HG03060 (cell line): ENCODE data around the gene OR13C5.
"Not testable (repeated sequence)": the region's sequence is repeated elsewhere in the genome, so short reads cannot be mapped to it uniquely, and the experiment has no call there.

Experiments
- ATAC-seq: cut with Tn5 transposase; IDR thresholded peaks from one replicate; pipeline ENCODE4 v1.9.1; 2021; ENCODE audit warnings: low read depth, moderate number of reproducible peaks; ENCODE audit not compliant: unreplicated experiment

OR13C5 gene, protein sequence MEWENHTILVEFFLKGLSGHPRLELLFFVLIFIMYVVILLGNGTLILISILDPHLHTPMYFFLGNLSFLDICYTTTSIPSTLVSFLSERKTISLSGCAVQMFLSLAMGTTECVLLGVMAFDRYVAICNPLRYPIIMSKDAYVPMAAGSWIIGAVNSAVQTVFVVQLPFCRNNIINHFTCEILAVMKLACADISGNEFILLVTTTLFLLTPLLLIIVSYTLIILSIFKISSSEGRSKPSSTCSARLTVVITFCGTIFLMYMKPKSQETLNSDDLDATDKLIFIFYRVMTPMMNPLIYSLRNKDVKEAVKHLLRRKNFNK

DNA sequence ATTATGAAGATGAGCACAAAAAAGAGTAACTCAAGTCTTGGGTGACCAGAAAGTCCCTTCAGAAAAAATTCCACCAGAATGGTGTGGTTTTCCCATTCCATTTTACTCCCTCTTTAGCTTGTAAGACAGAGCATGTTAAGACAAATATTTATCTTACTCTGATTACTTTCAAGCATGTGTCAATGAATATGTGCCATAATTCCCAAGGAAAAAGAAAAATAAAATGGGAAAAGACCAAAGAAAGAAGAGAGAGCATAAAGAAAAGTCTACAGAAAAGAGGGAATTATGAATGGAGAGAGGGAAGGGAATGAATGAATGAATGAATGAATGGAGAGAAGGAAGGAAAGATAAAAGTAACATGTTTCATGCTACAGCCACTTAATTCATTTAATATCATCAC lies at the start of gene OR13C5:
Gene OR13C5 (minus strand): TSS at position 101 of the 400 bp plus-strand sequence. CDS start 0 bp downstream, at position 101.
- not testable (repeated sequence) for ATAC-seq

DNA sequence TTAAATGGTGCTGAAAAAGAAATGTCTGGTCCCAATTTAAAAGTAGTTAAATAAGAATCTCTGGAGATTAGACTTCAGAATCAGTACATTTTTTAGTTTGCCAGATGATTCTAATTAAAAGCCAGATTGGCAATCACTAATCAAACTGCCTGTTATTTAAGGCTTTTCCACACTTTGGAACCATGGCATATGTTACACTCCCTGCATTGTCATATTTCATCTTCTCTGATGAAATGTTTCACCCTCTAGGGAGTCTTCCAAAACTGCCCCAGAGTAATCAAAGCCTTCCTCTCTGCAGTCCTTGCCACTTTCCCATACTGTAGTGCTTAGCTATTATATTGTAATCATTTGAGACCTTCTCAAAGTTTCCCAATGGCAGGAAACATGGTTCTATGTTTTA lies 36.2 kb upstream of the OR13C5 start:
- ATAC-seq, result no peak

DNA sequence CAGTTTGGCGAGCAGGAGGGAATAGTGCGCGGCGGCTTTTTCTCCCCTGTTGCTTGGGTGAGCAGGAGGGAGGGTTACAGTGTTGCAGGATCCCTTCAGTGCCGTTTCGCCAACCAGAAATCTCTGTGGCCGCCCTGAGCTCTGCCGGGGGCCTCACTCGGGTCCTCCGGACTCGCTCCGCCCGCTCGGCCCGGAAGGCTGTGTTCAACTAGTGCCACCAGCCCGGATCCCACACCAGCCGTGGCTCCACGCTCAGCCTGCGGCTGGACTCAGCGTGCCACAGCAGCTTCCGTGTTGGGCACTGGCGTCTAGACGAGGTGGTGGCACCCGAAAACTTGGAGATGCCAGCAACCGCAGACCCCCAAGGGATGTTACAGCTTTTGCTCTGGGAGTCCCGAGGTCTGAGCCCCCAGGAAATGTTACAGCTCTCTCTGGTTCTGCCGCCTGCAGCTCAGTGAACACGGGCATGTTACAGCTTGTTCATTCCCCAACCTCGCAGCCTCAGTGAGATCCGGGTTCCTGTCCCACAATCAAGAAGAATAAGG lies 34.8 kb upstream of the OR13C5 start:
- no peak for ATAC-seq

DNA sequence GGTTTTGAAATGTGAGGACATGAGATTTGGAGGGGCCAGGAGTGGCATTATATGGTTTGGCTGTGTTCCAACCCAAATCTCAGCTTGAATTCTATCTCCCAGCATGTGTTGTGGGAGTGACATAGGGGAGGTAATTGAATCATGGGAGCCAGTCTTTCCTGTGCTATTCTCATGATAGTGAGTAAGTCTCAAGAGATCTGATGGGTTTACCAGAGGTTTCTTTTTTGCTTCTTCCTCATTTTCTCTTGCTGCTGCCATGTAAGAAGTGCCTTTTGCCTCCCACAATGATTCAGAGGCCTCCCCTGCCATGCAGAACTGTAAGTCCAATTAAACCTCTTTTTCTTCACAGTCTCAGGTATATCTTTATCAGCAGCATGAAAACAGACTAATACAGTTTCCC lies 26.8 kb upstream of the OR13C5 start:
- not testable (repeated sequence) for ATAC-seq

DNA sequence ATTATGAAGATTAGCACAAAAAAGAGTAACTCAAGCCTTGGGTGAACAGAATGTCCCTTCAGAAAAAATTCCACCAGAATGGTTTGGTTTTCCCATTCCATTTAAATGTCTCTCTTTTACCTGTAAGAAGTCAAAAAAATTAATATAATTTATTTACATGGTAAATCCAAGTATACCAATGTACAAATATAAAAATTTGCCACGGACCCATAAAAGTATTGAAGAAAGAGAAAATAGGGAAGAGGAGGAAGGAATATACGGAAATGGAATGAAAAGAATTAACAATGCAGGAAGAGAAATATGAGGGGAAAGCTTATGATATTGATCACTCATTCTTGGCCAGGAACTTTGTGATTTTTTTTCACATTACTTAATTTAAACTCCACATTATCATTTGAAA lies 18.9 kb upstream of the OR13C5 start, which contains the start of gene OR13C9:
Gene OR13C9 (minus strand): TSS at position 101 of the 400 bp plus-strand sequence. CDS start 0 bp downstream, at position 101.
- ATAC-seq, result no peak

DNA sequence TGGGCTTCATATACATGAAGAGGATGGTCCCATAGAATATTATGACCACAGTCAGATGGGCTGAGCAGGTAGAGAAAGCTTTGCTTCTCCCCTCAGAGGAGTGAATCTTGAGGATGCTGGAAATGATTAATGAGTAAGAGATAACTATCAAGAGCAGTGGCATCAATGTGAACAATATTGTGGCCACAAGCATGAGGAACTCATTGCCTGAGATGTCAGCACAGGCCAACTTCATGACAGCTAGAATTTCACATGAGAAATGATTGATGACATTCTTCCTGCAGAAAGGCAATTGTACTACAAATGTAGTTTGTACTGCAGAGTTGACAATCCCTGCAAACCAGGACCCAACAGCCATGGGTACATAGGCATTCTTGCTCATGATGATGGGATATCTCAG lies 18.2 kb upstream of the OR13C5 start:
- ATAC-seq, result no peak

DNA sequence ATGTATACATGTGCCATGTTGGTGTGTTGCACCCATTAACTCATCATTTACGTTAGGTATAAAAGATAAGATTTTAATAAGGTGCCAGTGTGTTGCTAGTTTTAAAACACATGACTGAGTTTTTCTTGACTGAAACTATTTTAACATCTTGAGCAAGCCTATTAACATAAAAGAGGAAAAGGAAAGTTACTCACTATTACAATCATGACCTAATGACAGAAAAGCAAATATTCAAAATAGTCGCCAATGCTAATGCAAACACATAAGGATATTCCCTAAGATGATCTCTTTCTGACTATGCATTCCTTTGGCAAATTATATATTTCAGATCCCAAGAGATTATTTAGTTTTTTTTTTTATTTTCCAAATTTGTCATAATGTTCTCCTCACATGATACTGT lies 12.0 kb upstream of the OR13C5 start:
- no peak for ATAC-seq

DNA sequence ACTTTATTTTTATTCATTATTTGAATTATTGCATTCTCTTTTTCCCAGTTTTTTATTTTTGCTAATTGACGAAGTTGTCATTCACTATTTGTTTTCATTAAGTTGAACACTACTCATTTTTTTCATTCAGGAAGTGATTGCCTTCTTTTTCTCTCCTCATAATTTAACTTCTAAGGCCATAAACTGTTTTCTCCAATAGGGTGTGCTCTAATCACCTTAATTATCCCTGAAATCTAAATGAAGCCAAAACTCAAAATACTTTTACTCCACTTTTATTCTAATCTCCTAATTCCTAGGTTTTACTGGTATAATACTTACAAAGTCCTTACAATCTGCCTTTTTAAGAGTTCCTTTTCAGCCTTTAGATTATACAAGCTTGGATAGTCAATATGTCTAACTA lies 9.1 kb upstream of the OR13C5 start:
- ATAC-seq, result no peak

DNA sequence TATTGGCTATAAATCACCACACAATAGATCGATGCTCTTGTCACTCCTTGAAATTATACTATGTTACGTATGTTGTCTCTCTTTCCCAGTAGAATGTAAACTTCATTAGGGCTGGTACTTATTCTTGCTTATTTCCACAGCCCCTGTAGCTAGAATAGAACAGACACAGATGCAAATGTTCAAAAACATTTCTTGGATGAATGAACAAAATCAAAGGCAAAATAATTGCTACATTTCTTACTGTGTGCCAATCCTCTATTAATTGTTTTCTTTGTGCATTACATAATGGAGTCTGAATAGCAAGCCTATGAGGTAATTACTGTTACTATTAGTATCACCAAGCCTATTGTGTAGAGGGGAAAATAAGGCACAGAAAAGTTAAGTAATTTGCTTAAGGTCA lies 6.9 kb upstream of the OR13C5 start:
- ATAC-seq, result no peak

DNA sequence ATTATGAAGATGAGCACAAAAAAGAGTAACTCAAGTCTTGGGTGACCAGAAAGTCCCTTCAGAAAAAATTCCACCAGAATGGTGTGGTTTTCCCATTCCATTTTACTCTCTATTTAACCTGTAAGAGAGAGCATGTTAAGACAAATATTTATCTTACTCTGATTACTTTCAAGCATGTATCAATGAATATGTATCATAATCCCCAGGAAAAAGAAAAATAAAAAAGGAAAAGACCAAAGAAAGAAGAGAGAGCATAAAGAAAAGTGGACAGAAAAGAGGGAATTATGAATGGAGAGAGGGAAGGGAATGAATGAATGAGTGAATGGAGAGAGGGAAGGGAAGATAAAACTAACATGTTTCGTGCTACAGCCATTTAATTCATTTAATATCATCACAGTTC lies 6.3 kb upstream of the OR13C5 start, which contains the start of gene OR13C2:
Gene OR13C2 (minus strand): TSS at position 101 of the 400 bp plus-strand sequence. CDS start 0 bp downstream, at position 101.
- ATAC-seq, result not testable (repeated sequence)

DNA sequence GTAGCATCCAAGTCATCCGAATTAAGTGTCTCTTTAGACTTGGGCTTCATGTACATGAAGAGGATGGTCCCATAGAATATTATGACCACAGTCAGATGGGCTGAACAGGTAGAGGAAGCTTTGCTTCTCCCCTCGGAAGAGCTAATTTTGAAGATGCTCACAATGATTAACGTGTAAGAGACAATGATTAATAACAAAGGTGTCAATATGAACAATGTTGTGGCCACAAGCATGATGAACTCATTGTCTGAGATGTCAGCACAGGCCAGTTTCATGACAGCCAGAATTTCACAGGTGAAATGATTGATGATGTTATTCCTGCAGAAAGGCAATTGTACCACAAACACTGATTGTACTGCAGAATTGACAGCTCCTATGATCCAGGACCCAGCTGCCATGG lies 5.6 kb upstream of the OR13C5 start:
- no peak for ATAC-seq

DNA sequence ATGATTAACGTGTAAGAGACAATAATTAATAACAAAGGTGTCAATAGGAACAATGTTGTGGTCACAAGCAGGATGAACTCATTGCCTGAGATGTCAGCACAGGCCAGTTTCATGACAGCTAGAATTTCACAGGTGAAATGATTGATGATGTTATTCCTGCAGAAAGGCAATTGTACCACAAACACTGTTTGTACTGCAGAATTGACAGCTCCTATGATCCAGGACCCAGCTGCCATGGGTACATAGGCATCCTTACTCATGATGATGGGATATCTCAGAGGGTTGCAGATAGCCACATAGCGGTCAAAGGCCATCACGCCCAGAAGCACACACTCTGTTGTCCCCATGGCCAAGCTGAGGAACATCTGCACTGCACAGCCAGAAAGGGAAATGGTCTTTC lies 464 bp downstream of the OR13C5 start:
- not testable (repeated sequence) for ATAC-seq

DNA sequence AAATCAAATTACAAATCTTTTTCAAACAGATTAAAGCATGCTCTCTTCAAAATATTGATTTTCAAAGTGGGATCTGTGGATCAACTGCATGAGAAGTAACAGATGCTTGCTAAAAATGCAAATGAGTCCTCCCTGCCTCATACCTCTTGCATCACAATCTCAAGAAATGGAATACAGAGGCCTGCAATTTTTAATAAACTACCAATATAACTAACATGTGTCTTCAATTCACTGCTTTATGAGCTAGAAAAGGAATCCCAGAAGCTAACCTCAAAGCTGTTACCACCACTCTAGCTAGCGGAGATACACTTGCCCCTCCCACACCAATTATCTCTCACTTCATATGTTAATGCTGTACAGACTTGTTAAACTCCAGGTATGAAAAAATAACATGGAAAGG lies 9.6 kb downstream of the OR13C5 start:
- ATAC-seq, result no peak

DNA sequence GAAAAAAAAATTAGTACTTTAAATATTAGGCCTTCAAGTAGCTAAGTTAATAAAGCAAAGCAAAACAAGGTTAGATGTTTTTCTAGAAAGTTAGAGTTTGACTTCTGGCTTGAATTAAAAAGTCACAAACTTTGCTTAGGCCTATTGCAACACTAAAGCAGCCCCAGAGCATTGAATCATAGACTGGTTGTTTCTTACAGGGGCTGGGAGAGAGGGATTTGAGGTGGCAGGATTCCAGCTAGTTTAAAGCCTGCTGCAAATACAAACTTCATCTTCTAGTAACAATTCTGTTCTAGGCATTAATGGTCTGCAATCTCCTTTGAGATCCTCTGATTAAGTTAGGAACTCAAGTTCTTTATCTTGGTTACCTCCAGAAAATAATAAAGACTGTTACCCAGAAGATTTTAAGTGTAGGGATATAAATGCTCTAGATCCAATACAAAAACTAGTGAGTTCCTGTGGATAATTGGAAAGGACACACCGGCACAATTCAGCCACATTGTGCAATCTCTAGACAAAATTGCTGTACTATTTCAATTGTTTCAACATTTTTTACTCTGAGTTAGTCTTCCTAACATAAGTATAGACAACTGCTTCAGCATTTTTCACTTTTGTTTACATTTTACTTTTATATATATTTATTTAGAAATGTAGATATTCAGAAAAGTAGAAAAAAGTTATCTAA lies 12.6 kb downstream of the OR13C5 start:
- no peak for ATAC-seq

DNA sequence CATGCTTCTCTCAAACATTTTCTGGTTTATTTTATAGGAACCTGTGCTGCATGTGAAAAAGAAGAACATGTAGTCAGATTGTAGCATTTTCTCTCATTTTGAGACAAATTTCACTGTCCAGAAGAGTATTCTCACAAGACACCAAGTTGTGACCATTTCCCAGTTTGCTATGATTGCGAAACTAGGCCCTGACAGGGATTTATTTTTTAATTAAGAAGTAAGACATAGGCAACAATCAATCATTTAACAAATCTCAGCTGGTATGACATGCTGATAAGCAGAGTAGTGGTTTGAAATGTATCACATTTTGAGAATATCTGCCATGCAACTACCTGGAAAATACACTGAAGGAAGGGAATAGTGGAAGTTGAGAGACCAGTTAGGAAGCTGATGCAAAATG lies 18.7 kb downstream of the OR13C5 start:
- ATAC-seq, result no peak

DNA sequence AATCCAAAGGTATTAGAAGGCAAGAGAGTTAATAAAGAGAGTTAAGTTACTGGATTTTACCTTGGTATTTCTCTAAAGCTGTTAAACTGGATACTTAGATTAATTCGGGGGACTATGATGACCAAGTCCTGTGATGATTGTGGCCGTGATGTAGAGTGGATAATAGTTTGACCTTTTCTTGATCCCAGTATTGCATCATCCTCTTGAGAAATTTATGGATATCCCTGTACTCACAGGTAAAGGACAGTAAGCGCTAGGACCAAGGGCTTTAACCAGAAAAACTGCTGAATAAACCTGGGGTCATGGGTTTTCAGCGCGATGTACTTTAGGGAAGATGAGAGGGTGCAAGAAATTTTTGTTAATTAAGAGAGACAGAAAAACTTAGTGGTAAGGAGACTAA lies 21.9 kb downstream of the OR13C5 start:
- no peak for ATAC-seq

DNA sequence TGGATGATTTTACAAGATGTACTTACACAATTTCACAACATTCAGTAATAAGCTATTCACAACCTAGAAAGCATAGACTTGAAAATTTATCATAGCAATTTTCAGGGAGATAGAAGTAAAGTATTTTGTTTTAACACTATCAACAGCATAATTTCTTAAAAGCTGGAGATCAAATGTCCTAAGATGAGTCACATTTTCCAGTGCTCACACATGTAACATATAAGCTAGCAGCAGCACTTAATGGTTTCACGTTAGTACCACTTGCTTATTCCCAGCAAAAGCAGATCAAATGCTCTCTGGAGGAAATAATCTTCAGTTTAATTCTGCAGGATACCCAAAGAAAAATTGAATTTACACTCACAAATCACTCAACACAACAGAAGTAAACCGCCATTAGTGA lies 23.8 kb downstream of the OR13C5 start:
- no peak for ATAC-seq

DNA sequence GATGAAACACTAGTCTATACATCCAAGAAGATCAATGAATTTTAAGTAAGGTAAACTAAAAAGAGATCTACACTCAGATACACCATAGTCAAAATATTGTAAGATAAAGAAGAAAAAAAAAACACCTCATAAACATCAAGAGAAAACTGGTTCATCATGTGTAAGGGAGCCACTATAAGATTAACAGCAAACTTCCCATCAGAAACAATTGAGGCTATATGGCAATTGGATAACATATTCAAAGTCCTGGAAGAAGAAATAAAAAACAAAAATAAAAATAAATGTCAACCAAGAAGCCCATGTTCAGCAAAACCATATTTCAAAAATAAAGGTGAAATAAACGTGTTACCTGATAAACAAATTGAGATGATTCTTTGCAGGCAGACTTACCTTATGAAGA lies 26.6 kb downstream of the OR13C5 start:
- ATAC-seq, result no peak

DNA sequence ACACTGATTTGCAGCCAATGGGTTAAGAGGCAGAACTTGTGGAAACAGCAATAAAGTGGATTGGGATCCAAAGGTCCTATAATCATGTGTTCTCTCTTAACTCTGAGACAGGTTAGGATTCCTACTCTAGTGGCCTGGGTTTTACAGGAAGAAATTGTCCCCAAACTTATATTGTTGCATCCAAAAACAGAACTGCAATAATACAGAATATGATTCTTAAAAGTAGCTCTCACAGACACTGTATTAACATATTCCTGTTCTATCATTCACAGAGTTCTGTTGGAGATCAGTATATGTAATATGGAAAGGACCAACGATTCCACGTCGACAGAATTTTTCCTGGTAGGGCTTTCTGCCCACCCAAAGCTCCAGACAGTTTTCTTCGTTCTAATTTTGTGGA lies 30.3 kb downstream of the OR13C5 start, which contains the start of gene OR13C8:
Gene OR13C8 (plus strand): TSS at position 301 of the 400 bp plus-strand sequence. CDS start 0 bp downstream, at position 301.
- no peak for ATAC-seq

DNA sequence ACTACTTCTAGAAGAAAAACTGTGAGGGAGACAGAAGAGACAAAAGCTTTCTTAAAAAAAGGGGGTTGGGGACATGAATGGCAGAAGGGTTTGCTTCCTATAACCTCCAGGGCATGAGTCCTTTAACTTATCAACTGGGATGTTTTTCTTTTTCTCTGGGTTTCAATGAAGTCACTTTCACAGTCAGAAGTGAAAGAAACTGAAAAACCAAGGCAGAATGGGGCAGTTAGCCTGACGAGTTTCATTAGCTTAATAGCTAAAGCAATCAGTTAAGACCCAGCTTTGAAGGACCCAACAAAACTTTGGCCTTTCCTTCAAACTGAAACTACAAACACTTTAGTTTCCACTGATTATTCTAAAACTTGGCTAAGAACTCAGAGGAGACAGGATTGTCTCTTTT lies 34.9 kb downstream of the OR13C5 start:
- ATAC-seq, result no peak

DNA sequence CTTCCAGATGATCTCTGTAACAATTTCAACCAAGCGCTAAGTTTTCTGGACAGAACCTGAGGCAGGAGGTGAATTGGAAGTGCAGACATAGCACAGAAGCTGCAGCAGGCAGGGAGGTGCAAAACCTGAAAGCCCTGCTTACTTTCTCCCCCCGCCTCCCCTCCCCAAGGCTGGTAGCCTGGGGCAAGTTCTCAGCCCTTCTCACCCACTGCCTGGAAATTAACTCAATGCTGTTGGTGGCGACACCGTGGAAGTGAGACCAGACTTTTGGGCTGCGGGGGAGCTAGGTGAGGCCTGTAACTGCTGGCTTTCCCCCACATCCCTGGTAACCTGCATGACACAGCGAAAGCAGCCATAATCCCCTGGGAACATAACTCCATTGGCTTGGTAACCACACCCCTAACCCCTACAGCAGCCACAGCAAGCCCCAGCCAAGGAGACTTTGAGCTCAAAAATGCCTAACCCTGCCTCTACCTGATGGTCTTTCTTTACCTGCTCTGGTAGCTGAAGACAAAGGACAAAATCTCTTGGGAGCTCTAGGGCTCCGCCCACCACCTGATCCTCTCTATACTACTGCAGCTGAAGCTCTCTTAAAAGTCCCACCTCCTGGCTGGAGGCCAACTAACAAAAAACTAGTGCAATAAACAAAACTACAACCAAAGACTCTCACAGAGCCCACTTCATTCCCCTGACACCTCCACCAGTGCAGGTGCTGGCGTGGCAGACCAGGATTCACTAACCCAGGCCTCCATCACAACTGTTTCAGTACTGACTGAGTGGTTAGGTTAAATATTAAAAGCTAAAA lies 42.2 kb downstream of the OR13C5 start:
- ATAC-seq, result no peak
